Esophagus muscularis mucosa (tissue), 4 donors: ENCODE data around the gene ZNF878. TPM values are rescaled to one million over a fixed set of nuclear protein-coding genes. Genes with fewer than 3 reads are reported as not detected.
"Not testable (repeated sequence)": the region's sequence is repeated elsewhere in the genome, so short reads cannot be mapped to it uniquely, and the experiment has no call there.

Experiments
- DNase-seq: peaks from one replicate; pipeline ENCODE4 v3.0.0-alpha.2; 2017; ENCODE audit errors: extremely low spot score
- H3K27ac ChIP-seq, 4 donors: fragments of 200-600 bp; sonication (generic); replicated peaks in 1 of 4; 1 replicate in 3 of 4; 2 replicates in 1 of 4; pipeline ENCODE4 v1.5.1; 2016 to 2019; ENCODE audit warnings: mild to moderate bottlenecking in 1 of 4
- H3K27me3 ChIP-seq, 4 donors: fragments of 200-600 bp; sonication (generic); one replicate each; pipeline versions ENCODE4 v1.5.1 to v1.6.0; 2016 to 2019
- H3K36me3 ChIP-seq, 4 donors: fragments of 200-600 bp; sonication (generic); one replicate each; pipeline ENCODE4 v1.5.1; 2016 to 2019
- H3K4me1 ChIP-seq, 4 donors: fragments of 200-600 bp; sonication (generic); one replicate each; pipeline ENCODE4 v1.5.1; 2016 to 2019
- H3K4me3 ChIP-seq, 4 donors: fragments of 200-600 bp; sonication (generic); 1 replicate in 2 of 4; 2 replicates in 2 of 4; pipeline ENCODE4 v1.5.1; 2016 to 2019; ENCODE audit warnings: mild to moderate bottlenecking in 4 of 4, moderate library complexity in 1 of 4
- H3K9me3 ChIP-seq, 4 donors: fragments of 200-600 bp; sonication (generic); 1 replicate in 3 of 4; 2 replicates in 1 of 4; pipeline ENCODE4 v1.5.1; 2016 to 2019
- CTCF ChIP-seq, 3 experiments: fragments of 200-600 bp in 2 of 3; fragments of 450-650 bp in 1 of 3; sonication (generic) in 2 of 3; IDR thresholded peaks; one replicate each; pipeline ENCODE4 v1.5.1; 2017 to 2019; ENCODE audit warnings: antibody characterized with exemption in 3 of 3, mild to moderate bottlenecking in 2 of 3, moderate library complexity in 1 of 3
- EP300 ChIP-seq: sonication (generic); formaldehyde crosslinking; IDR thresholded peaks from one replicate; pipeline ENCODE4 v1.6.1; 2017; ENCODE audit warnings: antibody characterized with exemption
- POLR2A ChIP-seq: fragments of 450-650 bp; IDR thresholded peaks from one replicate; pipeline ENCODE4 v1.6.1; 2017; ENCODE audit warnings: antibody characterized with exemption, moderate library complexity, mild to moderate bottlenecking, low read depth
- POLR2AphosphoS5 ChIP-seq, 2 donors: sonication (generic); formaldehyde crosslinking; IDR thresholded peaks; one replicate each; pipeline ENCODE4 v1.6.1; 2017; ENCODE audit warnings: antibody characterized with exemption in 2 of 2
- WGBS: methylation state at CpG from one replicate; pipeline ENCODE4 v1.1.5; 2018; 5-methylcytosine and 5-hydroxymethylcytosine counted together
- intact Hi-C: fragments of 100-400 bp; cut with DNase I; formaldehyde crosslinking; loops from one replicate; pipeline ENCODE4 v1.15.1; 2023
- total RNA-seq, 4 donors: library from RNA; depleted of rRNA; stranded (reverse); fragments of >200 nt; gene quantifications; one replicate each; pipeline versions ENCODE4 v1.1.0 to v1.2.1, GENCODE V29; 2016

The ZNF878 gene
- total RNA-seq, 4 donors from 2014 or later = 0.17 to 1.5 (median 0.43) TPM

DNA sequence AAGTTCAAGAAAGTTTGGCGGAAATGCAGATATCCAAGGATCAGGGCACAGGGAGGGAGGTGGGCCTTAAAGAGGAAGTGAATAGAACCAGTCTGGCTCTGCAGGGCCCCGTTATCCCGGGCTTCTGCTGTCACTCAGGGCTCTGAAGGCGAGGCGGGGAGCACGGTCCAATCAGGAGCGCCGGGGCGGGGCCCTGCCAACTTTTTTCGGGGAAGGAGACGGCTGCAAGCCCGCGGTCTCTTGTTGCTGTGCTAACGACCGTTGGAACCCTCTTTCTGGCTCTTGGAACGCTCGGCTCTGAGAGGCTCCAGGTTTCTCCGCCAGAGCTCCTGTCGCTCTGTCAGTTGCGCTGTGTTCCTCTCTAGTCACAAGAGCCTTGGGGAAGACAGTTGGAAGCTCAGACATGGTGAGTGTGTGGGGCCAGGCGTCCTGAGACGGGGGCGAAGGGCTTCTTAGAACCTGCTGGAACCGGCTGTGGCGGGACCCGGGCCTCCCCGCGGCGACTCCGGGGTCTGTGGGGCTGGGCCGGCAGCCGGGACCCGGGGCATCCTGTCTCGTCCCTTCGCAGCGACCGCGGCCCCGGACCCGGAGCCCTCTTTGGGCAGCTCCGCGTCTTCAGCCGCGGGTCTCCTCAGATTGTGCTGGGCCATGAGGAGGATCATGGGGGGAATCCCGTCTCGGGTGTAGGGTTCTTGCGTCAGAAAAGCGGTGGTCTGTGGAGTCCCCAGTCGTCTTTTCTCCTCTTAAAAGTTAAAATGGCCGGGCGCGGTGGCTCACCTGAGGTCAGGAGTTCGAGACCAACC, 39.5 kb upstream of the ZNF878 start:
- TF ChIP-seq POLR2AphosphoS5 (IDR thresholded peaks at IDR 0.05) = peak; percentile 61 to 76
- no peak for TF ChIP-seq EP300
- Histone ChIP-seq H3K9me3 (no peaks in the 10 kb centered on the region), H3K27ac (peak overlapping the region; percentile 77 to 88 (median 84)), H3K36me3 (no peaks in the 10 kb centered on the region), H3K27me3 (no peaks in the 10 kb centered on the region), H3K4me3 (peak overlapping the region; percentile 68 to 78 (median 72)), H3K4me1 (peaks cover 3 to 27% (median 24%) of the 10 kb centered on the region in 4 donors)
- DNase-seq = peak; percentile 96
- intact Hi-C loops = loop anchor here (5.0 kb wide), 1 partner anchor 35 kb away; no protein-coding TSS in a partner anchor
- 13% methylated on average over 33 of the region's 53 CpGs for WGBS

GRCh38 chr19:12090807-12091206, 38.0 kb upstream of the ZNF878 start:
- DNase-seq = peak; percentile 92
- intact Hi-C loops = loop anchor here (1.0 to 5.0 kb wide), 2 partner anchors 34 to 49 kb away; partner anchors contain the start of gene ZNF20
- 43% methylated on average over 5 of the region's 5 CpGs for WGBS
- Histone ChIP-seq H3K4me3 (no peak overlapping the region), H3K4me1 (peaks cover 3 to 27% (median 24%) of the 10 kb centered on the region in 4 donors), H3K9me3 (no peaks in the 10 kb centered on the region), H3K27ac (peak overlapping the region; percentile 77 to 88 (median 84)), H3K27me3 (no peaks in the 10 kb centered on the region), H3K36me3 (no peaks in the 10 kb centered on the region)
- TF ChIP-seq CTCF (IDR thresholded peaks at IDR 0.05) (peak; percentile 68 to 75 (median 68)), POLR2AphosphoS5 (IDR thresholded peaks at IDR 0.05) (no peak)

- no peak overlapping the region for H3K4me3 ChIP-seq
- peaks cover 0 to 9% (median 0%) of the 10 kb centered on the region in 4 donors for H3K36me3 ChIP-seq
- H3K27ac ChIP-seq = no peak overlapping the region
- TF ChIP-seq CTCF (IDR thresholded peaks at IDR 0.05) (no peak), POLR2A (no peak), EP300 (no peak), POLR2AphosphoS5 (IDR thresholded peaks at IDR 0.05) (no peak)
- peaks cover 0 to 26% (median 14%) of the 10 kb centered on the region in 4 donors for H3K9me3 ChIP-seq
- intact Hi-C loops = no loop called here
- no peak for DNase-seq
- H3K4me1 ChIP-seq = no peaks in the 10 kb centered on the region
- H3K27me3 ChIP-seq = no peaks in the 10 kb centered on the region
- 94% methylated on average over 5 of the region's 5 CpGs for WGBS
Measured at GRCh38 chr19:12085074-12085818, 32.5 kb upstream of the ZNF878 start.

- Histone ChIP-seq H3K9me3 (peaks cover 7 to 45% (median 33%) of the 10 kb centered on the region in 4 donors), H3K36me3 (peaks cover 0 to 25% (median 14%) of the 10 kb centered on the region in 4 donors)
- 93% methylated on average over 6 of the region's 6 CpGs for WGBS
- H3K4me1 ChIP-seq, H3K27me3 ChIP-seq, H3K27ac ChIP-seq, DNase-seq, intact Hi-C loops, H3K4me3 ChIP-seq: not testable (repeated sequence)
Measured at GRCh38 chr19:12083336-12083735, 30.6 kb upstream of the ZNF878 start.

GRCh38 chr19:12077375-12077774, 24.6 kb upstream of the ZNF878 start:
- no peaks in the 10 kb centered on the region for H3K4me1 ChIP-seq
- DNase-seq = no peak
- no peak overlapping the region for H3K27ac ChIP-seq
- intact Hi-C loops = no loop called here
- peaks cover 37 to 97% (median 91%) of the 10 kb centered on the region in 4 donors for H3K9me3 ChIP-seq
- H3K27me3 ChIP-seq = no peaks in the 10 kb centered on the region
- TF ChIP-seq POLR2AphosphoS5 (IDR thresholded peaks at IDR 0.05) (no peak), CTCF (IDR thresholded peaks at IDR 0.05) (no peak), EP300 (no peak), POLR2A (no peak)
- no peak overlapping the region for H3K4me3 ChIP-seq
- WGBS = 95% methylated on average over 3 of the region's 3 CpGs
- H3K36me3 ChIP-seq = peaks cover 48 to 77% (median 72%) of the 10 kb centered on the region in 4 donors

- 96% methylated on average over 3 of the region's 3 CpGs for WGBS
- intact Hi-C loops, H3K27me3 ChIP-seq, H3K4me3 ChIP-seq, H3K4me1 ChIP-seq, H3K27ac ChIP-seq, DNase-seq: not testable (repeated sequence)
- Histone ChIP-seq H3K36me3 (peaks cover 48 to 85% (median 72%) of the 10 kb centered on the region in 4 donors), H3K9me3 (peaks cover 37 to 100% (median 97%) of the 10 kb centered on the region in 4 donors)
Measured at GRCh38 chr19:12076331-12076730, 23.6 kb upstream of the ZNF878 start.
